Endodermal cell (in vitro differentiated cells): ENCODE results near the gene KIF5C. TPM values are rescaled to one million over a fixed set of nuclear protein-coding genes. Genes with fewer than 3 reads are reported as not detected.

Experiments used
- DNase-seq: peaks from one replicate; pipeline ENCODE4 v3.0.0-alpha.2; 2017
- H3K27ac ChIP-seq: 2 replicates; pipeline ENCODE4 v1.5.1; 2013; ENCODE audit warnings: mild to moderate bottlenecking, low read depth, low read length, moderate library complexity
- H3K27me3 ChIP-seq: 2 replicates; pipeline ENCODE4 v1.6.1; 2013; ENCODE audit warnings: mild to moderate bottlenecking, low read length, moderate library complexity; ENCODE audit not compliant: insufficient read depth, control insufficient read depth, poor library complexity, severe bottlenecking
- H3K36me3 ChIP-seq: 2 replicates; pipeline ENCODE4 v1.7.0; 2013; ENCODE audit warnings: mild to moderate bottlenecking, low read length, moderate library complexity; ENCODE audit not compliant: control insufficient read depth, insufficient read depth
- H3K4me1 ChIP-seq: one replicate; pipeline ENCODE4 v1.7.0; 2013; ENCODE audit warnings: low read length; ENCODE audit not compliant: control insufficient read depth, insufficient read depth
- H3K4me3 ChIP-seq: 2 replicates; pipeline ENCODE4 v1.5.1; 2013; ENCODE audit warnings: mild to moderate bottlenecking, low read length, moderate library complexity
- H3K9ac ChIP-seq: 2 replicates; pipeline ENCODE4 v1.6.1; 2013; ENCODE audit warnings: mild to moderate bottlenecking, low read length, moderate library complexity; ENCODE audit not compliant: poor library complexity, severe bottlenecking; ENCODE audit errors: extremely low read depth
- H3K9me3 ChIP-seq: 2 replicates; pipeline ENCODE4 v1.6.1; 2013; ENCODE audit warnings: mild to moderate bottlenecking, low read length, moderate library complexity; ENCODE audit not compliant: control insufficient read depth
- H3K27ac Mint-ChIP-seq: 2 replicates; pipeline ENCODE4 v1.8.0; 2020; ENCODE audit warnings: mixed read lengths
- H3K27me3 Mint-ChIP-seq: 2 replicates; pipeline ENCODE4 v1.8.0; 2021; ENCODE audit warnings: mild to moderate bottlenecking, mixed read lengths; ENCODE audit not compliant: insufficient read depth
- H3K36me3 Mint-ChIP-seq: 2 replicates; pipeline ENCODE4 v1.8.0; 2020; ENCODE audit warnings: low read depth, mixed read lengths
- H3K4me1 Mint-ChIP-seq: 2 replicates; pipeline ENCODE4 v1.8.0; 2020; ENCODE audit warnings: mixed read lengths
- H3K4me3 Mint-ChIP-seq: 2 replicates; pipeline ENCODE4 v1.8.0; 2020; ENCODE audit warnings: mild to moderate bottlenecking, moderate library complexity, mixed read lengths
- H3K9me3 Mint-ChIP-seq: 2 replicates; pipeline ENCODE4 v1.8.0; 2020; ENCODE audit warnings: mild to moderate bottlenecking, mixed read lengths
- WGBS, 2 experiments: methylation state at CpG; one replicate each; pipeline versions ENCODE4 v1.1.5 to v1.1.7; 2013; ENCODE audit warnings: missing lambda C conversion rate in 2 of 2, mixed read lengths in 1 of 2; ENCODE audit not compliant: insufficient coverage in 1 of 2, insufficient read length in 1 of 2; 5-methylcytosine and 5-hydroxymethylcytosine counted together
- total RNA-seq, 2 donors: library from RNA; stranded (reverse); fragmentation: NEBNext Ultra II Directional in 1 of 2; extraction: Animal tissue kit (Norgen Biotek cat#: 25700) in 1 of 2; gene quantifications; 2 replicates in 1 of 2; 3 replicates in 1 of 2; pipeline ENCODE4 v1.2.1, GENCODE V29; 2021
- TF ChIP-seq, protein P1 (sequence below): fragments of 200-600 bp; sonication (generic); conservative IDR thresholded peaks from 2 replicates; pipeline ENCODE4 v1.5.0; 2021; ENCODE audit warnings: antibody characterized with exemption, mild to moderate bottlenecking

Gene KIF5C
- total RNA-seq, 2 donors from 2014 or later = 39.1 to 41.9 TPM

DNA sequence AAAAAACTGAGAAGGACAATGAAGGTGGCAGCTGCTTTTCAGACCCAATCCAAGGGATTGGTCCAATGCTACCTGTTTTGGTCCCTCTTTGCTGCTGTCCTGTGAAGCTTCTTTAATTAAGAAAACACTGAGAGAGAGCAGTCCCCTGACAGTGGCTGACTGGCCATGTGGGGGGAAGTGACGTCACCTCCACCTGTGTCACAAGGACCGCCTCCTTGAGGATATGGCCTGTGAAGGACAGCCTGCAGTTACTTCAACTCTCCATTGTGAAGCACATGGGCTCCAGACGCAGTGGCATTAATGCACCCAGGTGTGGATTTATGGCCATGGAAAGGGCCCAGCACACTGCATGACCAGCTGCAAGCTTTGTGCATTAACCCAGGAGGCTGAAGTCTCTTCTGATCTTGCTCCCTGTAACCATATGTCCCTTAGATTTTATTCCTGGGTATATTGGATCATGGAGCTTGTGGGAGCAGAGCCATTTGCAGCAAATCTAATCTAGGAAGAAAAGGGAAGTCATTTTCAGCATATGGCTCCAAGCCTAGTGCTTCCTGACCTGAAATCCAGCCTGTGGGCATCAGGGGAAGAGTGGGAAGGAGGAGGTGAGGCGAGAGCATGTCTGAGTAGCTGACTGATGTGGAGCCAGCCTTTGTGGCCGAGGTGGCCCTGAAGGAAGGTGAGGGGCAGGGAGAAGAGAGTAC, 32.2 kb downstream of the KIF5C start:
- peaks cover 5% of the 10 kb centered on the region for H3K9me3 ChIP-seq
- H3K4me3 ChIP-seq = no peak overlapping the region
- Mint-ChIP-seq H3K4me3 (no peak overlapping the region), H3K4me1 (peaks cover 10% of the 10 kb centered on the region), H3K27ac (no peak overlapping the region), H3K9me3 (peaks cover 14% of the 10 kb centered on the region), H3K27me3 (no peaks in the 10 kb centered on the region), H3K36me3 (peaks cover 16% of the 10 kb centered on the region)
- H3K27me3 ChIP-seq = no peaks in the 10 kb centered on the region
- no peaks in the 10 kb centered on the region for H3K4me1 ChIP-seq
- TF ChIP-seq, protein P1, sequence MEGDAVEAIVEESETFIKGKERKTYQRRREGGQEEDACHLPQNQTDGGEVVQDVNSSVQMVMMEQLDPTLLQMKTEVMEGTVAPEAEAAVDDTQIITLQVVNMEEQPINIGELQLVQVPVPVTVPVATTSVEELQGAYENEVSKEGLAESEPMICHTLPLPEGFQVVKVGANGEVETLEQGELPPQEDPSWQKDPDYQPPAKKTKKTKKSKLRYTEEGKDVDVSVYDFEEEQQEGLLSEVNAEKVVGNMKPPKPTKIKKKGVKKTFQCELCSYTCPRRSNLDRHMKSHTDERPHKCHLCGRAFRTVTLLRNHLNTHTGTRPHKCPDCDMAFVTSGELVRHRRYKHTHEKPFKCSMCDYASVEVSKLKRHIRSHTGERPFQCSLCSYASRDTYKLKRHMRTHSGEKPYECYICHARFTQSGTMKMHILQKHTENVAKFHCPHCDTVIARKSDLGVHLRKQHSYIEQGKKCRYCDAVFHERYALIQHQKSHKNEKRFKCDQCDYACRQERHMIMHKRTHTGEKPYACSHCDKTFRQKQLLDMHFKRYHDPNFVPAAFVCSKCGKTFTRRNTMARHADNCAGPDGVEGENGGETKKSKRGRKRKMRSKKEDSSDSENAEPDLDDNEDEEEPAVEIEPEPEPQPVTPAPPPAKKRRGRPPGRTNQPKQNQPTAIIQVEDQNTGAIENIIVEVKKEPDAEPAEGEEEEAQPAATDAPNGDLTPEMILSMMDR = no peak
- DNase-seq = no peak
- H3K27ac ChIP-seq = no peak overlapping the region
- H3K9ac ChIP-seq = no peak overlapping the region
- WGBS, 2 experiments = 88 to 100% methylated on average over 4 to 5 of the region's 5 CpGs
- peaks cover 5% of the 10 kb centered on the region for H3K36me3 ChIP-seq

DNA sequence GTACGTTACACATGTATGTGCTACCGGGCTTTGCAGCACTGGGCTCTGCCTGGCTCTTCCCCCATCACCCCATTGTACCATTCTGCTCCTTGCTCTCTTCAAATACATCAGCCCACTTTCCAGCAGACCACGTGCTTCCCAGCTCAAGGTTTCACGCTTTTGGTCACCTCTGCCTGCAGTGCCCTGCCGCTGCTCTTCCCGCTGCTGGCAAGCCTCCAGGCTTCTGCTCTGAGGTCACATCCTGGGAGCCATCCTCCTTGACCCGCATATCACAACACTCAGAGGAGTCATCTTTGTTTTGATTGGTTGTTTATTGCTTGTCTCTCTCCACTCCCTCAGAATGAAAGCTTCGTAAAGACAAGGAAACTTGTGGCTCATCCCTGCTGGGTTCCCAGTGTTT, 34.1 kb downstream of the KIF5C start:
- no peaks in the 10 kb centered on the region for H3K27me3 ChIP-seq
- Mint-ChIP-seq H3K9me3 (peaks cover 14% of the 10 kb centered on the region), H3K4me1 (peaks cover 10% of the 10 kb centered on the region), H3K27ac (no peak overlapping the region), H3K36me3 (peaks cover 16% of the 10 kb centered on the region), H3K27me3 (no peaks in the 10 kb centered on the region), H3K4me3 (no peak overlapping the region)
- peaks cover 5% of the 10 kb centered on the region for H3K9me3 ChIP-seq
- H3K4me3 ChIP-seq = no peak overlapping the region
- no peak overlapping the region for H3K9ac ChIP-seq
- H3K36me3 ChIP-seq = peaks cover 5% of the 10 kb centered on the region
- WGBS, 2 experiments = 89 to 90% methylated on average over 7 to 8 of the region's 8 CpGs
- no peak overlapping the region for H3K27ac ChIP-seq
- DNase-seq = peak; percentile 70
- no peaks in the 10 kb centered on the region for H3K4me1 ChIP-seq
- TF ChIP-seq, protein P1 = no peak

DNA sequence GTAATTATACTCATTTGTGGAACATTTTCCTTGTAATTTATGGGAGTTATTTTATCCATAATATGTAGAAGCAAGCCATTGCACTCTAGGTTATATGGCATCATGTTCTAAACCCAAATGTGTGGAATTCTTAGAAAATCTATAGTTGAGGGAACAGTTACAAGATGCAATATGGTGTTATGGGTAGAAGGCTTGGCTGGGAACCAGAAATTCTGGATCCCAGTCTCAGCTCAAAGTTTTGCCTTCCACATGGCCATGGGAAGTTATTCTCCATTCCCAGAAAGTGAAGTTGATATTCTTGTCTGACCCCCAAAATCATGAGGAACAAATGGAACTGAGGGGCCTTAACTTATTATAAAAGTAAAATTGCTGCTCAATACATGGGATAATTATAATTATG, 38.0 kb downstream of the KIF5C start:
- DNase-seq = no peak
- Histone ChIP-seq H3K4me3 (no peak overlapping the region), H3K27me3 (no peaks in the 10 kb centered on the region), H3K9ac (no peak overlapping the region), H3K27ac (no peak overlapping the region), H3K4me1 (no peaks in the 10 kb centered on the region), H3K36me3 (no peaks in the 10 kb centered on the region), H3K9me3 (peaks cover 6% of the 10 kb centered on the region)
- Mint-ChIP-seq H3K27ac (no peak overlapping the region), H3K9me3 (peaks cover 4% of the 10 kb centered on the region), H3K4me3 (no peak overlapping the region), H3K27me3 (no peaks in the 10 kb centered on the region), H3K4me1 (peaks cover 10% of the 10 kb centered on the region), H3K36me3 (peaks cover 2% of the 10 kb centered on the region)
- TF ChIP-seq, protein P1 = no peak
